AG04450 (cell line): ENCODE results near the gene SYT17. TPM values are rescaled to one million over a fixed set of nuclear protein-coding genes. Genes with fewer than 3 reads are reported as not detected.

ENCODE experiments used
- CTCF ChIA-PET: fragments of 300-600, 350-600 bp; formaldehyde crosslinking; extraction: SDS; loops from one replicate; lab custom pipeline; 2022; ENCODE audit warnings: antibody characterized with exemption, inconsistent platforms; lab: Charles Lee
- POLR2A ChIA-PET: fragments of 350-600 bp; formaldehyde crosslinking; extraction: SDS; loops from one replicate; lab custom pipeline; 2021; ENCODE audit warnings: antibody characterized with exemption, inconsistent platforms; lab: Yijun Ruan, JAX
- DNase-seq: peaks from one replicate; pipeline ENCODE4 v3.0.0-alpha.2; 2011; ENCODE audit warnings: low read depth, low spot score
- H3K27ac ChIP-seq: one replicate; pipeline ENCODE4 v1.5.1; 2012; ENCODE audit warnings: low read depth, low read length, control low read depth
- H3K27me3 ChIP-seq: one replicate; pipeline ENCODE4 v1.6.0; 2012; ENCODE audit warnings: low read length; ENCODE audit not compliant: control insufficient read depth, insufficient read depth
- H3K4me3 ChIP-seq: 2 replicates; pipeline ENCODE4 v1.5.1; 2011; ENCODE audit warnings: mild to moderate bottlenecking, low read depth, low read length, control low read depth
- H3K9me3 ChIP-seq: 2 replicates; pipeline ENCODE4 v1.5.1; 2012; ENCODE audit warnings: low read length; ENCODE audit not compliant: control insufficient read depth, insufficient read depth
- CTCF ChIP-seq: IDR thresholded peaks from 2 replicates; pipeline ENCODE4 v1.5.1; 2011; ENCODE audit warnings: low read depth, low read length, control low read depth, inconsistent platforms
- polyA plus RNA-seq: library from polyadenylated mRNA; depleted of rRNA; stranded (reverse); fragments of >200 nt; gene quantifications from 2 replicates; pipeline ENCODE4 v1.2.3, GENCODE V29; 2011

Gene SYT17
- polyA plus RNA-seq, 1 experiment: 0.27 TPM

GRCh38 chr16:19151310-19151709 lies 16.7 kb upstream of the SYT17 start:
- no peak overlapping the region for H3K4me3 ChIP-seq
- no peak for DNase-seq
- POLR2A ChIA-PET: no interaction called here
- H3K9me3 ChIP-seq: peaks cover 4% of the 10 kb centered on the region; the same call in 1 of the 2 replicates
- H3K27ac ChIP-seq: no peak overlapping the region
- H3K27me3 ChIP-seq: peaks cover 3% of the 10 kb centered on the region
- no peak for TF ChIP-seq CTCF
- CTCF ChIA-PET: no interaction called here

GRCh38 chr16:19152042-19152441 lies 16.0 kb upstream of the SYT17 start:
- CTCF ChIA-PET: no interaction called here

GRCh38 chr16:19153876-19154275 lies 14.2 kb upstream of the SYT17 start:
- H3K27me3 ChIP-seq: peaks cover 2% of the 10 kb centered on the region

More at GRCh38 chr16:19152042-19152441, 16.0 kb upstream of the SYT17 start:
- POLR2A ChIA-PET: no interaction called here
- H3K27me3 ChIP-seq: peaks cover 5% of the 10 kb centered on the region
- no peak overlapping the region for H3K27ac ChIP-seq
- DNase-seq: no peak
- peaks cover 4% of the 10 kb centered on the region; the same call in 1 of the 2 replicates for H3K9me3 ChIP-seq
- TF ChIP-seq CTCF: no peak
- no peak overlapping the region for H3K4me3 ChIP-seq

GRCh38 chr16:19162085-19162484 lies 6.0 kb upstream of the SYT17 start:
- Histone ChIP-seq H3K4me3 (no peak overlapping the region), H3K27me3 (peaks cover 3% of the 10 kb centered on the region), H3K27ac (no peak overlapping the region), H3K9me3 (no peaks in the 10 kb centered on the region)
- ChIA-PET POLR2A (no interaction called here), CTCF (interaction anchor here (0.5 kb wide), 1 partner anchor 255 kb away, joined by 6 read pairs; no protein-coding TSS in a partner anchor)
- no peak for DNase-seq
- TF ChIP-seq CTCF: no peak

More at GRCh38 chr16:19153876-19154275, 14.2 kb upstream of the SYT17 start:
- Histone ChIP-seq H3K4me3 (no peak overlapping the region), H3K9me3 (no peaks in the 10 kb centered on the region; the same call in 1 of the 2 replicates), H3K27ac (no peak overlapping the region)
- TF ChIP-seq CTCF: no peak
- POLR2A ChIA-PET: no interaction called here
- no peak for DNase-seq
- CTCF ChIA-PET: interaction anchor here (1.0 kb wide), 1 partner anchor 68 kb away, joined by 3 read pairs; no protein-coding TSS in a partner anchor

- Histone ChIP-seq H3K9me3 (no peaks in the 10 kb centered on the region; the same call in 1 of the 2 replicates), H3K27me3 (peaks cover 7% of the 10 kb centered on the region), H3K27ac (no peak overlapping the region), H3K4me3 (no peak overlapping the region)
- TF ChIP-seq CTCF: no peak
- DNase-seq: no peak
- ChIA-PET CTCF (no interaction called here), POLR2A (no interaction called here)
Measured at GRCh38 chr16:19163215-19163614, 4.8 kb upstream of the SYT17 start.
